ENCODE measurements around the gene IGLL5.

The IGLL5 gene

DNA sequence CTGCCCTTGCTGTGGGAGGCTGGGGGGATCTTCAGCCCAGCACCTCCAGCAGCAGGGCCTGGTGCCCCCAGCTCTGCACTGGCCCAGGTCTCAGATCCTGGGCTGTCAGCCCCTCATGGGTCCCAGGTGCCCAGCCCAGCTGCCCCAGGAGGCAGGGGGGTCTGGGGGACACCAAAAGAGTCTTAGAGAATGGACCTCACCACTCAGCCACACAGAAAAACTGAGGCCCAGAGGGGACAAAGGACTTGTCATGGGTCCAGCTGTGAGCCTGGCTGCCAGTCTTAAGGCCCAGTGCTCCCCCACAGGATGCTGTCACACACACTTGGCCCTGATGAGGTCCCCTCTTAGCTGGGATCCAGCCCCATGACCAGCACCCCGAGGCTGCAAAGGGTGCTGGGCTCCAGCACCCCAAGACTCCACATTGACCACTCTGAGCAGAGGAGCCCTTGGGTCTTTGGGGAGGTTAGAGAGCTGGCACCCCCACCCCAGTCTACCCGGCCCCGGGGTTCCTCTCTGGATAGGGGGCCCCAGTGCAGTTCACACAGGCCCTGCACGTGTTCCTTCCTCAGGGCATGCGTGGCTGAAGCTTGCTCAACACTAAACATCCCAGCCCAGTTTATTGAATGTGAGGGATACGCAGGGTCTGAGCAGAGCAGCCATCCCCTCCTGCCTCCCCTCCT lies 54.4 kb downstream of the IGLL5 start:
- DNase-seq = no peak

DNA sequence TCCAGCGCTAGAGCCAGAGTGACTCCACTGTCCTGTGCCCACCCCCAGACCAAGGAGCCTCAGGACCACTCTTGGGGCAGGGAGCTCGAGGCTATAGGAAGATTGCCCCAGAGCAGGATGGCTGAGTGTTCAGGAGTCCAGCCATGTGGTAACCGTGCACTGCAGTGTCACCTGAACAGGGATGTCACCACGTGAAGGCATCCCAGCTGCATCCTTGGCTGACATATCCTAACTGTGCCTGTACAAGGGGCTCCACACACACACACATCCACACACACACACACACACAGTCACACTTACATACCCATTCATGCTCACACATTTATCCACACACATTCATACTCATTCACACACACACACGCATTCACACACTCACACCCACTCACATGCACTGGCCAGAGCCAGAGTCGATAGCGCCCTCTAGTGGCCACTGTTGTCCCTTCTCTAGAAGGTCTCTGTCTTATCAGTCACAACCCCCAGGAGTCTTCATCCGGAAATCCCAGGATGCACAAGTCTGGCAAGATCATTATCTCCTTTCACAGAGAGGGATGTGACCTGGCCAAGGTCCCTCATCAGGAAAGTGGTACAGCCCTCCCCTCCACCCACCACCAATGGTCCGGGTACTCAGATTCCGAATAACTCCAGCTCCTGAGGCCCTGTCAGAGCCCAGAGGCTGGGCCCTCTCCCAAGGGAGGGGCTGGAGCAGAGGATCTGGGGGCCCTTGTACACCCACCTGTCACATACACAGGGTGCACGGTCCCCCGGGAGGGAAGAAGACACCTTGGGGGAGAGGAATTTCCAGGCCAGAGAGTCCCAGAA lies 55.1 kb downstream of the IGLL5 start:
- DNase-seq = peak; percentile 81

DNA sequence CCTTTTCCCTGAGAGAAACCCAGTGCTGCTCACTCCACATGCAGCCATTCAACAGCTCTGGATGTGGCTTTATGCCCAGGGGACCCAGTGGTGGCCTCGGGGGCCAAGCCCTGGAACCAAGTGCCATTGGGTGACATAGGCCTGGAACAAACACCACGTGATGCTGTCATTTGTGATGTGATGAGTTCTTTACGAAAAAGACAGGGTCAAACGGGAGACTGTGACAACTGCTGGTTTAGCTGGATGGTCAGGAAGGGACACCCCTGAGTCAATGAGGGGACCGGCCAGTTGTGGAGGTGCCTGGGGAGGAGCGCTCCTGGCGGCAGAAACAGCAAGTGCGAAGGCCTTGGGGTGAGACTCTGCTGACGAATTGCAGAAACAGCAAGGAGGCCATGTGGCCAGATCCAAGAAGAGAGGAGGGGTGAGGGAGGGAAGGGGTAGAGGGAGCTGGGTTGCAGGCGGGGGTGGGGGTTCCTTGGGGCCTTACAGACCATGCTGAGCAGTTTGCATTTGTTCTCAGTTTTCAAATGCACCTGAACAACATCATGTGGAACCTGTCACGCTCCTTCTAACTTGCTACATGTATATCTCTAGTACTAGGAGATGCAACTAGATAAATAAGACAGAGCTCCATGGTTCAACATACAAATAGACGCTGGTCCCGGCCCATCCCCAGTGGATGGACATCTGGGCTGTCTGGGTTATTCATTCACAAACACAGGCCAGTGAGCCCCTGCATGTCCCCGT lies 56.1 kb downstream of the IGLL5 start:
- DNase-seq = no peak

DNA sequence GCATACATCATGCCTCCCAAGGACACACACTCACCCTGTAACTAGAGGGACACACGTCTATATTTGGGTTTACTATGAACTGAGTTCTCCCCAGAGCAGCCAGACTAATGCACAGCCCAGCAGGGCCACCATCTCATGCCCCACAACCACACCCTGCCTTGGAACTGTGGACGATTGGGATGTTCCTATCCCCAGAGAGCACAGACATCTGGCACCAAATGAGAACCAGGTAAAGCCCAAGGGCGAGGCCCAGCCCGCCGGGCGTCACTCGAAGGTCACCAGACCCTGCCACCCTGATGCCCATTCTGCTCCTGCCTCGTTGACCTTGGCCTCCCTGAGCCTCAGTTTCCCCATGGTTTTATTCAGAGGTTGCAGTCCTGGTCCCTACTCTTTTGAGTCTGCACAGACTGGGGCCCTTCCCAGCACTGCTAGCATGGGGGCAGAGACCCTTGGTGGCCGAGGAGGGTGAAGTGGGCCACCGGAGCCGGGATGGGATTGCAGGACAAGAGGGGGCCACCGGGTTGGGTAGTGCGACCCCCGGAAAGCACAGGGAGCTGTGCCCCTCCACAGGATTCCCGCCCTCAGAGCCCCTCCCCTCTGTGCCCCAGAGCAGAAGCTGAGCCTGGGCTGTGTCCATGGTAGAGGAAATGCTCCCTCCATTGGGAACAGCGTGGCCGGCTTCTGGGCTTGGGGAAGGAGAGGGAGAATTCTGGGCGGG lies 56.8 kb downstream of the IGLL5 start:
- DNase-seq = no peak

DNA sequence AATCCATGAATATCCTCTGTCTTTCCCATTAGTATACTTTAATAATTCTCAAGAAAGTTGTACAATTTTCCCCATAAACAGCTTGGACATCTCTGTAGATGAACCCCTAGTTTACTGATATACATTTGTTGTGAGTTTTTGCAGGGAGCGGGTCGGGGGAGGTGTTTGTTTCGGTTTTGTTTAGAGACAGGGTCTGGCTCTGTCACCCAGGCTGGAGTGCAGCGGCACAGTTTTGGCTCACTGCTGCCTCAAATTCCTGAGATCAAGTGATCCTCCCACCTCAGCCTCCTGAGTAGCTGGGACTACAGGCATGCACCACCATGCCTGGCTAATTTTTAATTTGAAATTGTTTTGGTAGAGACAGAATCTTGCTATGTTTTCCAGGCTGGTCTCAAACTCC lies 57.6 kb downstream of the IGLL5 start:
- DNase-seq = no peak

Data from suppressor macrophage treated with lipopolysaccharide for 4 hours (primary cell).